Osteocyte (in vitro differentiated cells): Measurements from ENCODE around the gene INPP4B. TPM values are rescaled to one million over a fixed set of nuclear protein-coding genes. Genes with fewer than 3 reads are reported as not detected.

ENCODE experiments used
- DNase-seq: peaks from one replicate; pipeline ENCODE4 v3.0.0; 2021; ENCODE audit warnings: mixed read lengths; ENCODE audit not compliant: unreplicated experiment; ENCODE audit errors: extremely low spot score
- H3K27ac Mint-ChIP-seq: one replicate; pipeline ENCODE4 v1.8.0; 2021; ENCODE audit warnings: mild to moderate bottlenecking, mixed read lengths; ENCODE audit not compliant: unreplicated experiment
- H3K27me3 Mint-ChIP-seq: one replicate; pipeline ENCODE4 v1.8.0; 2021; ENCODE audit warnings: mixed read lengths; ENCODE audit not compliant: unreplicated experiment
- H3K36me3 Mint-ChIP-seq: one replicate; pipeline ENCODE4 v1.8.0; 2021; ENCODE audit warnings: mixed read lengths; ENCODE audit not compliant: unreplicated experiment
- H3K4me1 Mint-ChIP-seq: one replicate; pipeline ENCODE4 v1.8.0; 2021; ENCODE audit warnings: mixed read lengths; ENCODE audit not compliant: unreplicated experiment
- H3K4me3 Mint-ChIP-seq: one replicate; pipeline ENCODE4 v1.8.0; 2021; ENCODE audit warnings: mild to moderate bottlenecking, moderate library complexity, mixed read lengths; ENCODE audit not compliant: unreplicated experiment
- H3K9me3 Mint-ChIP-seq: one replicate; pipeline ENCODE4 v1.8.0; 2021; ENCODE audit warnings: mixed read lengths; ENCODE audit not compliant: unreplicated experiment
- CTCF ChIP-seq: fragments of 200-600 bp; sonication (generic); IDR thresholded peaks from 2 replicates; pipeline ENCODE4 v1.5.0; 2021; ENCODE audit warnings: antibody characterized with exemption, mild to moderate bottlenecking, moderate library complexity
- total RNA-seq: library from RNA; stranded (reverse); gene quantifications from 2 replicates; pipeline ENCODE4 v1.2.1, GENCODE V29; 2021

The INPP4B gene
- total RNA-seq, 1 donor from 2014 or later: 10.9 TPM

- Mint-ChIP-seq H3K4me1 (peaks cover 26% of the 10 kb centered on the region), H3K27ac (peak overlapping the region; percentile 70), H3K27me3 (peaks cover 4% of the 10 kb centered on the region), H3K36me3 (no peaks in the 10 kb centered on the region), H3K9me3 (no peaks in the 10 kb centered on the region), H3K4me3 (no peak overlapping the region)
- TF ChIP-seq CTCF: no peak
- no peak for DNase-seq
These were observed 28.7 kb downstream of the INPP4B start for GRCh38 chr4:142817442-142817841.

GRCh38 chr4:142815834-142816233, 30.3 kb downstream of the INPP4B start:
- DNase-seq: no peak
- Mint-ChIP-seq H3K4me3 (no peak overlapping the region), H3K36me3 (no peaks in the 10 kb centered on the region), H3K27me3 (peaks cover 9% of the 10 kb centered on the region), H3K4me1 (peaks cover 26% of the 10 kb centered on the region), H3K27ac (peak overlapping the region; percentile 35), H3K9me3 (no peaks in the 10 kb centered on the region)
- no peak for TF ChIP-seq CTCF

GRCh38 chr4:142813388-142813787, 32.7 kb downstream of the INPP4B start:
- no peaks in the 10 kb centered on the region for H3K36me3 Mint-ChIP-seq

DNA sequence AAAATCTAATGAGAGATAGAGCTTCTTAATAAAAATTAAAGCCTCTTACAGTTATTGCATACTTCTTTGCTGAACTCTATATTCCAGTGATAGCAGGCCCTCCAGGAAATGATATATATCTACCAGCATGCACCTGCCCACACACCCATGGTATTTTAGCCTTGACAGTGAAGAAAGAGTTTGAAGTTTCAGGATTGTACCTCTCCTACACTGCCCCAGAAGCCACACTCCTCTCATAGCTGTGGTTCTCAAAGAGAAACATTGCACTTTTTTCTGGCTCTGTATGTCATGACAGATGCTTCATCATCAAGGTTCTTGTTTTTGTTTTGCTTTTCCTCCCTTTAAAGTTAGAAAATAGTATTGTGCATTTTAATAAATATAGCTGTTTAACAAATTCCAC, 34.0 kb downstream of the INPP4B start:
- H3K4me3 Mint-ChIP-seq: no peak overlapping the region
- no peak overlapping the region for H3K27ac Mint-ChIP-seq
- H3K9me3 Mint-ChIP-seq: no peaks in the 10 kb centered on the region
- no peaks in the 10 kb centered on the region for H3K36me3 Mint-ChIP-seq
- H3K4me1 Mint-ChIP-seq: peaks cover 12% of the 10 kb centered on the region
- H3K27me3 Mint-ChIP-seq: peaks cover 12% of the 10 kb centered on the region
- no peak for TF ChIP-seq CTCF
- no peak for DNase-seq

More at GRCh38 chr4:142813388-142813787, 32.7 kb downstream of the INPP4B start:
- Mint-ChIP-seq H3K27ac (no peak overlapping the region), H3K27me3 (peaks cover 9% of the 10 kb centered on the region), H3K4me1 (peaks cover 22% of the 10 kb centered on the region), H3K9me3 (no peaks in the 10 kb centered on the region), H3K4me3 (no peak overlapping the region)
- TF ChIP-seq CTCF: no peak
- no peak for DNase-seq

GRCh38 chr4:142811034-142811433, 35.1 kb downstream of the INPP4B start:
- H3K9me3 Mint-ChIP-seq: no peaks in the 10 kb centered on the region
- no peak overlapping the region for H3K27ac Mint-ChIP-seq
- H3K4me3 Mint-ChIP-seq: no peak overlapping the region
- H3K27me3 Mint-ChIP-seq: peaks cover 15% of the 10 kb centered on the region
- TF ChIP-seq CTCF: no peak
- no peaks in the 10 kb centered on the region for H3K36me3 Mint-ChIP-seq
- DNase-seq: no peak
- H3K4me1 Mint-ChIP-seq: peaks cover 9% of the 10 kb centered on the region
